Measurements from ENCODE around the gene TCF7L2.

TCF7L2 gene

DNA sequence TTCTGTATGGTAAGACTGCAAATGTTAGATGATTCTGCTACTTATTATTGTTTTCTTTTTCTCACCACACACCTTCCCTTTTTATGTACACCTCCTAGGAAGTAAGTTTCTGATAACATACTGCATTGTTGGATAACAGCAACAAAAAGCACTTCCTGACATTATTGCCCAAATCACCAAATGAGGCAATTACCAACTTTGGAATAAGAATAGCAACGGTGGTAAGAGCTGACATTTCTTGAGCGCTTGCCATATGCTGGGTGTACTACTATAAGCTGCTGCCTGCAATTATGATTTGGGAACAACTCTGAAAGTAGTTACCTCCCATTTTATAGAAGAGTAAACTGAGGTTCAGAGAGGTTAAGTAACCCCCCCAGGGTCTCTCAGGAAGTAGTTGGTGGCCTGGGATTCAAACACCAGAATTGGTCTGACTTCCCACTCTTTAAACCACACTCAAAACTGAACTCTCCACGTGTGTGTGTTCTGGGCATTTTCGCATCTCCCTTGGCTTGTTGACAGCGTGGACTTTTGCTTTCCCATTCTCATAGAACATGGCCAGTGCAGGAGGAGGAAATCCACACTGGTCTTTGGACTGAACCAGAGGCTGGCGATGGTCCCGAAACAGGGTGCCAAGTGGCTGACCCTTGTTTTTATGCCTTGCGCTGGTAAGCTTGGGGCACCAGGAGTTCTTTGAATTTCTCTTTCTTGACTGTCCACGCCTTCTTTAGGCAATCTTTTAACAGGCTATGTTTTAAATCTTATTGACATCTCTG is 71.4 kb downstream of the TCF7L2 start:
- H3K36me3 ChIP-seq (ENCODE audit: insufficient read depth, low read length): no peaks in the 10 kb centered on the region
- H2AFZ ChIP-seq (ENCODE audit: low read length): no peak overlapping the region
- peaks cover 60% of the 10 kb centered on the region for H3K4me1 ChIP-seq (ENCODE audit: insufficient read depth, low read length, severe bottlenecking)
- H3K9me2 ChIP-seq (ENCODE audit: low read depth, low read length): no peaks in the 10 kb centered on the region
- H3K79me2 ChIP-seq (ENCODE audit: insufficient read depth, low read length): peaks cover 28% of the 10 kb centered on the region
- H3K4me3 ChIP-seq (ENCODE audit: low read depth, low read length, poor library complexity, severe bottlenecking): no peak overlapping the region
- H3F3A ChIP-seq (ENCODE audit: insufficient read depth, low read length): no peaks in the 10 kb centered on the region
- H3K27me3 ChIP-seq (ENCODE audit: insufficient read depth, low read length): no peaks in the 10 kb centered on the region
- H3K9me3 ChIP-seq (ENCODE audit: low read length): no peaks in the 10 kb centered on the region
- H3K27ac ChIP-seq (ENCODE audit: low read depth, low read length, poor library complexity, severe bottlenecking): peak overlapping the region; percentile 42
- TF ChIP-seq, protein P1, sequence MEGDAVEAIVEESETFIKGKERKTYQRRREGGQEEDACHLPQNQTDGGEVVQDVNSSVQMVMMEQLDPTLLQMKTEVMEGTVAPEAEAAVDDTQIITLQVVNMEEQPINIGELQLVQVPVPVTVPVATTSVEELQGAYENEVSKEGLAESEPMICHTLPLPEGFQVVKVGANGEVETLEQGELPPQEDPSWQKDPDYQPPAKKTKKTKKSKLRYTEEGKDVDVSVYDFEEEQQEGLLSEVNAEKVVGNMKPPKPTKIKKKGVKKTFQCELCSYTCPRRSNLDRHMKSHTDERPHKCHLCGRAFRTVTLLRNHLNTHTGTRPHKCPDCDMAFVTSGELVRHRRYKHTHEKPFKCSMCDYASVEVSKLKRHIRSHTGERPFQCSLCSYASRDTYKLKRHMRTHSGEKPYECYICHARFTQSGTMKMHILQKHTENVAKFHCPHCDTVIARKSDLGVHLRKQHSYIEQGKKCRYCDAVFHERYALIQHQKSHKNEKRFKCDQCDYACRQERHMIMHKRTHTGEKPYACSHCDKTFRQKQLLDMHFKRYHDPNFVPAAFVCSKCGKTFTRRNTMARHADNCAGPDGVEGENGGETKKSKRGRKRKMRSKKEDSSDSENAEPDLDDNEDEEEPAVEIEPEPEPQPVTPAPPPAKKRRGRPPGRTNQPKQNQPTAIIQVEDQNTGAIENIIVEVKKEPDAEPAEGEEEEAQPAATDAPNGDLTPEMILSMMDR (IDR thresholded peaks at IDR 0.05; ENCODE audit: low read length): no peak
- no peak for TF ChIP-seq EZH2 (IDR thresholded peaks at IDR 0.05; ENCODE audit: borderline replicate concordance, low read length)
- no peaks in the 10 kb centered on the region for H4K20me1 ChIP-seq (ENCODE audit: insufficient read depth, low read length)
- H3K4me2 ChIP-seq (ENCODE audit: low read length): no peak overlapping the region
- no peak overlapping the region for H3K9ac ChIP-seq (ENCODE audit: low read length)

DNA sequence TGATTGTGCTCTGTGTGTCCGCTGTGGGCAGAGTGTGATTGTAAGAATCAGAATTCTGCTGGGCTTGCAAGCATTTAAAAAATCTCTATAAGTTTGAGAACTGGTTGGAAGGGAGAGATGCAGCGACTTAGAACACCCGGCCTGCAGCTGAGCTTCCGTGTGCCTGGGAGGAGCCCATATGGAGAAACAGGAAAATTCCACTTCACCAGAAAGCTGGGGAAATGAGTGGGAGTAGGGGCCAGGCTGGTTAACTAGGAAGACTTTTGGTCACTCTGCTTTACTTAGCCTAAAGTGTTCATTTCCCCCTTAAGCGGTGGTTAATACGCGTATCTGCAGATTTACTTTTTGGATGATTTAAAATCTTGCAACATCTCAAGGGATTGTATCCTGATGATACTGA is 72.2 kb downstream of the TCF7L2 start:
- Histone ChIP-seq H4K20me1 (ENCODE audit: insufficient read depth, low read length) (peaks cover 5% of the 10 kb centered on the region; the same call in 1 of the 2 replicates), H3K36me3 (ENCODE audit: insufficient read depth, low read length) (no peaks in the 10 kb centered on the region), H3K9me3 (ENCODE audit: low read length) (no peaks in the 10 kb centered on the region), H3F3A (ENCODE audit: insufficient read depth, low read length) (no peaks in the 10 kb centered on the region), H3K79me2 (ENCODE audit: insufficient read depth, low read length) (peaks cover 27% of the 10 kb centered on the region), H3K27ac (ENCODE audit: low read depth, low read length, poor library complexity, severe bottlenecking) (no peak overlapping the region), H3K4me2 (ENCODE audit: low read length) (no peak overlapping the region), H3K27me3 (ENCODE audit: insufficient read depth, low read length) (no peaks in the 10 kb centered on the region), H3K9me2 (ENCODE audit: low read depth, low read length) (no peaks in the 10 kb centered on the region), H2AFZ (ENCODE audit: low read length) (no peak overlapping the region), H3K4me3 (ENCODE audit: low read depth, low read length, poor library complexity, severe bottlenecking) (no peak overlapping the region), H3K4me1 (ENCODE audit: insufficient read depth, low read length, severe bottlenecking) (peaks cover 60% of the 10 kb centered on the region), H3K9ac (ENCODE audit: low read length) (no peak overlapping the region)
- TF ChIP-seq EZH2 (IDR thresholded peaks at IDR 0.05; ENCODE audit: borderline replicate concordance, low read length): no peak
- TF ChIP-seq, protein P1 (IDR thresholded peaks at IDR 0.05; ENCODE audit: low read length): no peak

- Histone ChIP-seq H3K27me3 (ENCODE audit: insufficient read depth, low read length) (no peaks in the 10 kb centered on the region), H3K27ac (ENCODE audit: low read depth, low read length, poor library complexity, severe bottlenecking) (no peak overlapping the region), H3K9me3 (ENCODE audit: low read length) (no peaks in the 10 kb centered on the region), H3F3A (ENCODE audit: insufficient read depth, low read length) (no peaks in the 10 kb centered on the region), H3K4me2 (ENCODE audit: low read length) (no peak overlapping the region), H3K79me2 (ENCODE audit: insufficient read depth, low read length) (peaks cover 24% of the 10 kb centered on the region), H2AFZ (ENCODE audit: low read length) (no peak overlapping the region), H3K9me2 (ENCODE audit: low read depth, low read length) (no peaks in the 10 kb centered on the region), H3K4me3 (ENCODE audit: low read depth, low read length, poor library complexity, severe bottlenecking) (no peak overlapping the region), H3K9ac (ENCODE audit: low read length) (no peak overlapping the region), H3K36me3 (ENCODE audit: insufficient read depth, low read length) (no peaks in the 10 kb centered on the region), H3K4me1 (ENCODE audit: insufficient read depth, low read length, severe bottlenecking) (peaks cover 59% of the 10 kb centered on the region), H4K20me1 (ENCODE audit: insufficient read depth, low read length) (peaks cover 5% of the 10 kb centered on the region; the same call in 1 of the 2 replicates)
- TF ChIP-seq EZH2 (IDR thresholded peaks at IDR 0.05; ENCODE audit: borderline replicate concordance, low read length): no peak
- TF ChIP-seq, protein P1 (IDR thresholded peaks at IDR 0.05; ENCODE audit: low read length): no peak
Measured at GRCh38 chr10:113023017-113023416, 73.0 kb downstream of the TCF7L2 start.
